GM19238 (cell line): ENCODE results near the gene MARK2.

Experiments used
- DNase-seq: peaks from one replicate; pipeline ENCODE4 v3.0.0; 2011; ENCODE audit warnings: low spot score; ENCODE audit not compliant: insufficient read length

MARK2 gene

GRCh38 chr11:63879598-63880402 is 40.9 kb downstream of the MARK2 start:
- no peak for DNase-seq

GRCh38 chr11:63880403-63880790 is 41.5 kb downstream of the MARK2 start:
- no peak for DNase-seq

- DNase-seq, result no peak
Measured at GRCh38 chr11:63882555-63883242, 43.8 kb downstream of the MARK2 start.

GRCh38 chr11:63883791-63884190 is 44.9 kb downstream of the MARK2 start:
- no peak for DNase-seq

- no peak for DNase-seq
Measured at GRCh38 chr11:63884196-63884932, 45.5 kb downstream of the MARK2 start.

GRCh38 chr11:63887386-63887999 is 48.6 kb downstream of the MARK2 start:
- no peak for DNase-seq

- DNase-seq, result peak; percentile 83
Measured at GRCh38 chr11:63888170-63889086, 49.5 kb downstream of the MARK2 start.

GRCh38 chr11:63889344-63889743 is 50.4 kb downstream of the MARK2 start:
- DNase-seq, result no peak

- DNase-seq, result no peak
Measured at GRCh38 chr11:63890368-63890767, 51.5 kb downstream of the MARK2 start.

GRCh38 chr11:63892228-63892627 is 53.3 kb downstream of the MARK2 start:
- no peak for DNase-seq

- no peak for DNase-seq
Measured at GRCh38 chr11:63893355-63893754, 54.4 kb downstream of the MARK2 start.

- no peak for DNase-seq
Measured at GRCh38 chr11:63896071-63896470, 57.2 kb downstream of the MARK2 start.

- DNase-seq, result no peak
Measured at GRCh38 chr11:63897459-63898146, 58.7 kb downstream of the MARK2 start.

- no peak for DNase-seq
Measured at GRCh38 chr11:63901660-63902059, 62.8 kb downstream of the MARK2 start.

- no peak for DNase-seq
Measured at GRCh38 chr11:63903884-63904283, 65.0 kb downstream of the MARK2 start.

GRCh38 chr11:63904743-63905142 is 65.8 kb downstream of the MARK2 start:
- DNase-seq, result no peak

GRCh38 chr11:63905179-63905578 is 66.3 kb downstream of the MARK2 start:
- no peak for DNase-seq

GRCh38 chr11:63906087-63906486 is 67.2 kb downstream of the MARK2 start:
- no peak for DNase-seq

GRCh38 chr11:63906585-63906984 is 67.7 kb downstream of the MARK2 start:
- peak; percentile 50 for DNase-seq

GRCh38 chr11:63907063-63907462 is 68.2 kb downstream of the MARK2 start:
- no peak for DNase-seq
